Loucy (cell line): Measurements from ENCODE around the gene SMIM38.

Experiments used
- EZH2phosphoT487 ChIP-seq: fragments of 200-600 bp; IDR thresholded peaks from 2 replicates; pipeline ENCODE4 v1.6.1; 2018; ENCODE audit warnings: antibody characterized with exemption, mild to moderate bottlenecking, moderate library complexity, borderline replicate concordance
- TF ChIP-seq, protein P1 (sequence below): fragments of 200-600 bp; sonication (generic); conservative IDR thresholded peaks from 2 replicates; pipeline ENCODE4 v1.5.1; 2014; ENCODE audit warnings: mild to moderate bottlenecking, antibody characterized with exemption, low read length

DNA sequence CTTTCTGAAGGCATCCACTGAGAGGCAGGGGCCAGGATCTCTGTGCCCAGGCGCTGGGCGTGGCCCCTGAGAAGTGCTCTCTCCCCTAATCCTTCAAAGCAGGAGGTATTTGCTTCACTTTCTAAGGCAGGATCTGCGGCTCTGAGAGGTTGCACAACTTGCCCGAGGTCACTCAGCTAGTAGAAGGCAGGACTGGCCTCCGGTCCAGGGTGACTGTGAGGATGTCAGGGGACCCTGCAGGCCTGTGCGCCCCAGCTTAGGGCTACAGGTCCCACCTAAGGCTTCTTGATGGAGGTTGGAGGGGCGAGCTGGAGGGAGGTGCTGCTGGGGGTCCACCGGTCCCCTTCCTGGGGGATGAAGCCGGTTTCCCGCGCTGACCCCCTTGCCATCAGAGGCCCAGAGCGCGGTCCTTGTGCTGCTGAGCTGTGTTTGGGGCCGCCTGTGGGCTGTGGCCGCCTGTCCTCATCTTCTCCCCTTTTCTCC, 979 bp downstream of the SMIM38 start:
- TF ChIP-seq, protein P1, sequence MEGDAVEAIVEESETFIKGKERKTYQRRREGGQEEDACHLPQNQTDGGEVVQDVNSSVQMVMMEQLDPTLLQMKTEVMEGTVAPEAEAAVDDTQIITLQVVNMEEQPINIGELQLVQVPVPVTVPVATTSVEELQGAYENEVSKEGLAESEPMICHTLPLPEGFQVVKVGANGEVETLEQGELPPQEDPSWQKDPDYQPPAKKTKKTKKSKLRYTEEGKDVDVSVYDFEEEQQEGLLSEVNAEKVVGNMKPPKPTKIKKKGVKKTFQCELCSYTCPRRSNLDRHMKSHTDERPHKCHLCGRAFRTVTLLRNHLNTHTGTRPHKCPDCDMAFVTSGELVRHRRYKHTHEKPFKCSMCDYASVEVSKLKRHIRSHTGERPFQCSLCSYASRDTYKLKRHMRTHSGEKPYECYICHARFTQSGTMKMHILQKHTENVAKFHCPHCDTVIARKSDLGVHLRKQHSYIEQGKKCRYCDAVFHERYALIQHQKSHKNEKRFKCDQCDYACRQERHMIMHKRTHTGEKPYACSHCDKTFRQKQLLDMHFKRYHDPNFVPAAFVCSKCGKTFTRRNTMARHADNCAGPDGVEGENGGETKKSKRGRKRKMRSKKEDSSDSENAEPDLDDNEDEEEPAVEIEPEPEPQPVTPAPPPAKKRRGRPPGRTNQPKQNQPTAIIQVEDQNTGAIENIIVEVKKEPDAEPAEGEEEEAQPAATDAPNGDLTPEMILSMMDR = no peak
- TF ChIP-seq EZH2phosphoT487 = no peak
